Lung (tissue), 12 donors: ENCODE results near the gene TRIM2. TPM values are rescaled to one million over a fixed set of nuclear protein-coding genes. Genes with fewer than 3 reads are reported as not detected.
"Not testable (repeated sequence)": the region's sequence is repeated elsewhere in the genome, so short reads cannot be mapped to it uniquely, and the experiment has no call there.

Experiments
- ATAC-seq: fragments of 200-7000 bp; cut with Tn5 transposase; one replicate; pipeline ENCODE4 v1.9.1; 2020; ENCODE audit warnings: moderate number of reproducible peaks; ENCODE audit not compliant: insufficient read depth, low FRiP score
- DNase-seq, 3 donors: peaks; one replicate each; pipeline ENCODE4 v3.0.0-alpha.2; 2013 to 2017
- H3K27ac ChIP-seq, 2 donors: one replicate each; pipeline ENCODE4 v1.5.1; 2013; ENCODE audit warnings: mild to moderate bottlenecking in 2 of 2, moderate library complexity in 2 of 2, control low read depth in 1 of 2, inconsistent platforms in 1 of 2, low read depth in 1 of 2, low read length in 1 of 2
- H3K27me3 ChIP-seq, 3 donors: one replicate each; pipeline ENCODE4 v1.5.1; 2013; ENCODE audit warnings: low read length in 2 of 3; ENCODE audit not compliant: control insufficient read depth in 3 of 3, insufficient read depth in 3 of 3
- H3K36me3 ChIP-seq, 4 donors: one replicate each; pipeline ENCODE4 v1.5.1; 2013; ENCODE audit warnings: low read length in 4 of 4, mild to moderate bottlenecking in 1 of 4, moderate library complexity in 1 of 4; ENCODE audit not compliant: control insufficient read depth in 4 of 4, insufficient read depth in 4 of 4
- H3K4me1 ChIP-seq, 5 donors: one replicate each; pipeline ENCODE4 v1.5.1; 2013; ENCODE audit warnings: low read length in 5 of 5, mild to moderate bottlenecking in 2 of 5, moderate library complexity in 1 of 5; ENCODE audit not compliant: control insufficient read depth in 5 of 5, insufficient read depth in 5 of 5
- H3K4me3 ChIP-seq: one replicate; pipeline ENCODE4 v1.5.1; 2013; ENCODE audit warnings: mild to moderate bottlenecking, control low read depth, moderate library complexity
- H3K9ac ChIP-seq, 2 donors: one replicate each; pipeline ENCODE4 v1.5.1; 2013; ENCODE audit warnings: low read length in 2 of 2, control low read depth in 1 of 2; ENCODE audit not compliant: insufficient read depth in 1 of 2
- H3K9me3 ChIP-seq, 4 donors: one replicate each; pipeline ENCODE4 v1.5.1; 2013; ENCODE audit warnings: low read length in 3 of 4, mild to moderate bottlenecking in 1 of 4, moderate library complexity in 1 of 4; ENCODE audit not compliant: control insufficient read depth in 4 of 4, insufficient read depth in 3 of 4
- WGBS, 2 donors: extraction: QIAGEN DNeasy Blood & Tissue Kit; methylation state at CpG; one replicate each; pipeline ENCODE4 v1.1.7; 2013; 5-methylcytosine and 5-hydroxymethylcytosine counted together
- polyA plus RNA-seq, 2 donors: library from polyadenylated mRNA; stranded (reverse); fragments of 200-250 nt; gene quantifications; one replicate each; pipeline ENCODE4 v1.2.1, GENCODE V29; 2013
- total RNA-seq, 2 donors: library from RNA; depleted of rRNA in 1 of 2; stranded (reverse); fragments of >200 nt in 1 of 2; gene quantifications; one replicate each; pipeline ENCODE4 v1.2.1, GENCODE V29; 2014 to 2021
- TF ChIP-seq, protein P1 (sequence below): IDR thresholded peaks from 2 replicates; pipeline ENCODE4 v1.5.1; 2012; ENCODE audit warnings: mild to moderate bottlenecking; ENCODE audit errors: control extremely low read depth, extremely low read depth
- donor health status: control.
- donor health status: control.
- donor health status: Bipolar disorder and iron deficiency.
- donor health status: healthy.
- donor health status: DM: yes; HTN: yes; CAD: no.

The TRIM2 gene
- total and polyA plus RNA-seq, 4 donors: 9.1 to 74.0 (median 38.1) TPM

DNA sequence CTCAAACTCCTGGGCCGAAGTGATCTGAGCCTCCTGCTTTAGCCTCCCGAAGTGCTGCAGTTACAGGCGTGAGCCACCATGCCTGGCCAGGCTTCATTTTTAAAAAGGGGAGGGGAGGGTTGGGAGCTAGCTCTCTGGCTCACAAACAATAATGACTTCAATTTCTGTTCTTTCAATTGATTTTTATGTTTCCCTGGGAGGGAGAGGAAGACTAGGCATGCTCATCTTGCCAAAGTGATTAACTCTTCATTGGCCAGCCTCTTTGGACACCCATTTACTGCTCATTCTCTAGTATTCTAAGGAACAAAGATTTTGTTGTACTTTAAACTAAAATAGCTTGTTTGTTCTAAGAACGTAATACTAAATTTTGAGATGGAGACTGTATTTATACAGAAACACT is 43.4 kb upstream of the TRIM2 start:
- Histone ChIP-seq H3K4me3 (no peak overlapping the region), H3K9ac (no peak overlapping the region), H3K4me1 (peaks cover 0 to 10% (median 0%) of the 10 kb centered on the region in 5 donors), H3K27ac (no peak overlapping the region), H3K27me3 (no peaks in the 10 kb centered on the region), H3K36me3 (no peaks in the 10 kb centered on the region), H3K9me3 (no peaks in the 10 kb centered on the region)
- TF ChIP-seq, protein P1, sequence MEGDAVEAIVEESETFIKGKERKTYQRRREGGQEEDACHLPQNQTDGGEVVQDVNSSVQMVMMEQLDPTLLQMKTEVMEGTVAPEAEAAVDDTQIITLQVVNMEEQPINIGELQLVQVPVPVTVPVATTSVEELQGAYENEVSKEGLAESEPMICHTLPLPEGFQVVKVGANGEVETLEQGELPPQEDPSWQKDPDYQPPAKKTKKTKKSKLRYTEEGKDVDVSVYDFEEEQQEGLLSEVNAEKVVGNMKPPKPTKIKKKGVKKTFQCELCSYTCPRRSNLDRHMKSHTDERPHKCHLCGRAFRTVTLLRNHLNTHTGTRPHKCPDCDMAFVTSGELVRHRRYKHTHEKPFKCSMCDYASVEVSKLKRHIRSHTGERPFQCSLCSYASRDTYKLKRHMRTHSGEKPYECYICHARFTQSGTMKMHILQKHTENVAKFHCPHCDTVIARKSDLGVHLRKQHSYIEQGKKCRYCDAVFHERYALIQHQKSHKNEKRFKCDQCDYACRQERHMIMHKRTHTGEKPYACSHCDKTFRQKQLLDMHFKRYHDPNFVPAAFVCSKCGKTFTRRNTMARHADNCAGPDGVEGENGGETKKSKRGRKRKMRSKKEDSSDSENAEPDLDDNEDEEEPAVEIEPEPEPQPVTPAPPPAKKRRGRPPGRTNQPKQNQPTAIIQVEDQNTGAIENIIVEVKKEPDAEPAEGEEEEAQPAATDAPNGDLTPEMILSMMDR: no peak
- DNase-seq: no peak
- 91 to 93% methylated on average over 4 of the region's 4 CpGs for WGBS, 2 donors
- ATAC-seq: no peak

DNA sequence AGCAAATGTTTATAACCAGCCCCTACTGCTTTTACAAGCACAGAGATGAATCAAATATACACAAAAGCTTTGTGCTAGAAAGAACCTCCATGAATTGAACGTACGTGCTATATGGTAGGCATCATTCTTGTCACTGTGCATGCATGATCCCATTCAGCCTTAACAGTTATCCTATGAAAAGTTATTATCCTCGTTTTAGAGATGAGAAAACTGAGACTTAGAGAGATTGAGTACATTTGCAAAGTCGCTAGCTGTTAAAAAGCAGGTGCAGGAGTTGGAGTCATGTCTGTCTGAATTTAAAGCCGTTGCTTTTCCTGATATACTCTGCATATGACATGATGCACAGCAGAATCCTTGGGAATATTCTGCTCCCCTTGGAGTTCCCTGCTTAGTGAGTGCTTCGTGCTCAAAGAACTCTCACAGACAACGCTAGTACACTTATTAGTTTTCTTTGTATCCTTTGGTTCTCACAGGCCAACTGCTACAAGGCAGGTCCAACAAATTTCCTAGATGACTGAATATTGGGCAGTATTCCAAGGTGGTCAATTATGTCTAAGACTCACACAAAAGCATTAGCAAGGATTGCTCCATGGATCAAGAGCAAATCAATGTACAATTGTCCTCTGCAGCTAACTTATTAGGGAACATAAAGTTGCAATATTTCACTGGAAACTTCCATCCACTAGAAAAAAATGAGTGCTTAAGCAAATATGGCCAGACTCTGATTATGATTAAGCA is 42.8 kb upstream of the TRIM2 start:
- no peaks in the 10 kb centered on the region for H3K36me3 ChIP-seq
- H3K27ac ChIP-seq: no peak overlapping the region
- no peak overlapping the region for H3K4me3 ChIP-seq
- H3K27me3 ChIP-seq: no peaks in the 10 kb centered on the region
- ATAC-seq (no peak), DNase-seq (peak in 2 of 3 donors; percentile 26 to 48)
- 83 to 87% methylated on average over 7 of the region's 7 CpGs for WGBS, 2 donors
- H3K4me1 ChIP-seq: peaks cover 0 to 10% (median 0%) of the 10 kb centered on the region in 5 donors
- TF ChIP-seq, protein P1: no peak
- no peak overlapping the region for H3K9ac ChIP-seq
- no peaks in the 10 kb centered on the region for H3K9me3 ChIP-seq

DNA sequence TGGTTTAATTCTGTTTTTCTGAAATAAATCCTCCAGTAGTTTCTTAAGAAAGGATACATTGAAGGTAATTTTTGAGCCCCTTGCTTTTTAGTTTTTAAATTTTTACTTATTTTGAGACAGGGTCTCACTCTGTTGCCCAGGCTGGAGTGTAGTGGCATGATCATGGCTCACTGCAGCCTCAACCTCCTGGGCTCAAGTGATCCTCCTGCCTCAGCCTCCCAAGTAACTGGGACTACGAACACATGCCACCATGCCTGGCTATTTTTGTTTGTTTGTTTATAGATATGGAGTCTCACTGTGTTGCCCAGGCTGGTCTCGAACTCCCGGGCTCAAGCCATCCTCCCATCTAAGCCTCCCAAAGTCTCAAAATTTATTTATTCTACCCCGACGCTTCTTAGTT is 39.0 kb upstream of the TRIM2 start:
- ATAC-seq, H3K9ac ChIP-seq, H3K4me3 ChIP-seq, H3K27ac ChIP-seq, DNase-seq, H3K9me3 ChIP-seq, H3K36me3 ChIP-seq, H3K27me3 ChIP-seq: not testable (repeated sequence)
- 86 to 98% methylated on average over 5 of the region's 5 CpGs for WGBS, 2 donors
- H3K4me1 ChIP-seq: peaks cover 0 to 15% (median 0%) of the 10 kb centered on the region in 5 donors

DNA sequence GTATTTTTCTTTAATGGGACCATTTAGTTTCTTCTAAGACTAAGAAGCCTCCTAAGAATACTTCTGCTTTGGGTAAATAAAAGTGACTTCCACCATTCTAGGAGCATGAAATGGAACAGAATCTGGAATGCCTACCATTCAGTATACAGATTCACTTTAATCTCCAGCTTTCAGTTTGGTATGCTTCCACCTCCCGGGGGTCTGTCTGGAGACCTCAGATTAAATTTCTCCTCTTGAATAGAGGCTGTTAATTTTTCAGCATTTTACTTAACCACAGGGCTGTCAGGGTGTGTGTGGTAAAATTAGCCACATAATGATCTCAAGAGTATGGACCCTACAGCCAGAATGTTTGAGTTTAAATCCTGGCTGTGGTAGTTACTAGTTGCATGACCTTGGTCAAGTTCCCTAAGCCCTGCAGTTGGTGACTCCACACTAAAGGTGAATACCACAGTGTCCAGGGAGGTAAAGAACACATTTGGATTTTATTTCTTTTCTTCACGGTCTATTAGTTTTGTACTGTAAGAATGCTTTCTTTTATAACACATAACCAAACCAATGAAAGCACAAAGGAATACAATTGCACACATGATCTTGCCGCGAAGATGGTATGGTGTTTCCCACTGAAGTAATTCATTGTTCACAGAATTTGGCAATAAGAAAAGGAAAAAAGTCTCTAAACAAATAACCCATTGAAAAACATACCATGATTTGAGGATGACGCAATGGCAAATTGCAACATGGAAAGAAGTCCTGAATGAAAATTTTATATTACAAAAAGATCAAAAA is 37.3 kb upstream of the TRIM2 start:
- Histone ChIP-seq H3K27ac (no peak overlapping the region), H3K4me1 (peaks cover 0 to 6% (median 0%) of the 10 kb centered on the region in 5 donors), H3K9me3 (no peaks in the 10 kb centered on the region), H3K27me3 (no peaks in the 10 kb centered on the region), H3K36me3 (no peaks in the 10 kb centered on the region), H3K4me3 (no peak overlapping the region), H3K9ac (no peak overlapping the region)
- WGBS, 2 donors: 61 to 81% methylated on average over 5 of the region's 5 CpGs
- DNase-seq (peak in 2 of 3 donors; percentile 47 to 75), ATAC-seq (no peak)
- TF ChIP-seq, protein P1: no peak
